NT2/D1 (cell line): Measurements from ENCODE around the gene LRRC75A.

Experiments
- SUZ12 ChIP-seq: IDR thresholded peaks from 2 replicates; pipeline ENCODE4 v1.6.1; 2011; ENCODE audit not compliant: insufficient read length, insufficient read depth; ENCODE audit errors: extremely low read depth
- ZNF274 ChIP-seq: IDR thresholded peaks from 2 replicates; pipeline ENCODE4 v1.6.1; 2011; ENCODE audit warnings: mild to moderate bottlenecking, low read depth, low read length

DNA sequence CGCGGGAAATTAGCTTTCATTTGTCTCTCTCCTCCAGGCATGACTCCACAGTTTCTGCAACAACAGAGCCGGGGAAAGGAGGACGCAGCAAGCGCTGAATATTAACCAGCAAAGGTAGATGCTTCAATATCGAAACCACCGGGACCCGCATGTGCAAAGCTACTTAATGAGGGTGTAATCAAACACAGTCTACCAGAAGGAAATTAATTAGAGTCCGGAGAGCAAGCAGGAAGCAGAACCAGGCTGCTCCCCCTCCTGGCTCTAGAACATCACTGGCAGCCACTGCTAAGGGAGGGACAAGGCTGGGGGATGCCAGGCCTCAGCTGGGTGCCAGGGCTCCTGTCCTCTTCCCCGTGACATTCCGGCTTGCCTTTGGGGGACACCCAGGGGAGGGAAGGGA is 21.7 kb downstream of the LRRC75A start:
- TF ChIP-seq SUZ12 (no peak), ZNF274 (no peak)
